Type B pancreatic cell (in vitro differentiated cells): Measurements from ENCODE around the gene SLC25A29. TPM values are rescaled to one million over a fixed set of nuclear protein-coding genes. Genes with fewer than 3 reads are reported as not detected.
"Not testable (repeated sequence)": the region's sequence is repeated elsewhere in the genome, so short reads cannot be mapped to it uniquely, and the experiment has no call there.

ENCODE experiments used
- DNase-seq: peaks from one replicate; pipeline ENCODE4 v3.0.0; 2021; ENCODE audit warnings: mixed read lengths; ENCODE audit not compliant: unreplicated experiment; ENCODE audit errors: extremely low spot score
- H3K27ac Mint-ChIP-seq: 2 replicates; pipeline ENCODE4 v1.8.0; 2021; ENCODE audit warnings: mild to moderate bottlenecking, mixed read lengths
- H3K27me3 Mint-ChIP-seq: 2 replicates; pipeline ENCODE4 v1.8.0; 2021; ENCODE audit warnings: mixed read lengths
- H3K36me3 Mint-ChIP-seq: 2 replicates; pipeline ENCODE4 v1.8.0; 2021; ENCODE audit warnings: mixed read lengths
- H3K4me1 Mint-ChIP-seq: one replicate; pipeline ENCODE4 v1.8.0; 2021; ENCODE audit warnings: mixed read lengths; ENCODE audit not compliant: unreplicated experiment
- H3K4me3 Mint-ChIP-seq: 2 replicates; pipeline ENCODE4 v1.8.0; 2021; ENCODE audit warnings: mild to moderate bottlenecking, mixed read lengths
- H3K9me3 Mint-ChIP-seq: 2 replicates; pipeline ENCODE4 v1.8.0; 2021; ENCODE audit warnings: mixed read lengths
- total RNA-seq: library from RNA; stranded (reverse); gene quantifications from 2 replicates; pipeline ENCODE4 v1.2.1, GENCODE V29; 2021; ENCODE audit warnings: low replicate concordance
- TF ChIP-seq, protein P1 (sequence below): fragments of 200-600 bp; sonication (generic); conservative IDR thresholded peaks from 2 replicates; pipeline ENCODE4 v1.5.0; 2021; ENCODE audit warnings: antibody characterized with exemption, mild to moderate bottlenecking

SLC25A29 gene
- total RNA-seq, 1 donor from 2014 or later = 101 TPM

GRCh38 chr14:100317912-100318808, 11.9 kb upstream of the SLC25A29 start:
- DNase-seq = no peak
- no peaks in the 10 kb centered on the region for H3K36me3 Mint-ChIP-seq
- TF ChIP-seq, protein P1, sequence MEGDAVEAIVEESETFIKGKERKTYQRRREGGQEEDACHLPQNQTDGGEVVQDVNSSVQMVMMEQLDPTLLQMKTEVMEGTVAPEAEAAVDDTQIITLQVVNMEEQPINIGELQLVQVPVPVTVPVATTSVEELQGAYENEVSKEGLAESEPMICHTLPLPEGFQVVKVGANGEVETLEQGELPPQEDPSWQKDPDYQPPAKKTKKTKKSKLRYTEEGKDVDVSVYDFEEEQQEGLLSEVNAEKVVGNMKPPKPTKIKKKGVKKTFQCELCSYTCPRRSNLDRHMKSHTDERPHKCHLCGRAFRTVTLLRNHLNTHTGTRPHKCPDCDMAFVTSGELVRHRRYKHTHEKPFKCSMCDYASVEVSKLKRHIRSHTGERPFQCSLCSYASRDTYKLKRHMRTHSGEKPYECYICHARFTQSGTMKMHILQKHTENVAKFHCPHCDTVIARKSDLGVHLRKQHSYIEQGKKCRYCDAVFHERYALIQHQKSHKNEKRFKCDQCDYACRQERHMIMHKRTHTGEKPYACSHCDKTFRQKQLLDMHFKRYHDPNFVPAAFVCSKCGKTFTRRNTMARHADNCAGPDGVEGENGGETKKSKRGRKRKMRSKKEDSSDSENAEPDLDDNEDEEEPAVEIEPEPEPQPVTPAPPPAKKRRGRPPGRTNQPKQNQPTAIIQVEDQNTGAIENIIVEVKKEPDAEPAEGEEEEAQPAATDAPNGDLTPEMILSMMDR = peak; percentile 81
- H3K27me3 Mint-ChIP-seq = no peaks in the 10 kb centered on the region
- no peaks in the 10 kb centered on the region for H3K4me1 Mint-ChIP-seq
- no peak overlapping the region for H3K27ac Mint-ChIP-seq
- no peaks in the 10 kb centered on the region for H3K9me3 Mint-ChIP-seq
- no peak overlapping the region for H3K4me3 Mint-ChIP-seq

GRCh38 chr14:100317389-100317788, 11.1 kb upstream of the SLC25A29 start:
- H3K4me1 Mint-ChIP-seq = peaks cover 5% of the 10 kb centered on the region
- TF ChIP-seq, protein P1 = no peak
- no peaks in the 10 kb centered on the region for H3K36me3 Mint-ChIP-seq
- H3K9me3 Mint-ChIP-seq = no peaks in the 10 kb centered on the region
- H3K27ac Mint-ChIP-seq = no peak overlapping the region
- H3K4me3 Mint-ChIP-seq = no peak overlapping the region
- no peaks in the 10 kb centered on the region for H3K27me3 Mint-ChIP-seq
- DNase-seq = no peak

DNA sequence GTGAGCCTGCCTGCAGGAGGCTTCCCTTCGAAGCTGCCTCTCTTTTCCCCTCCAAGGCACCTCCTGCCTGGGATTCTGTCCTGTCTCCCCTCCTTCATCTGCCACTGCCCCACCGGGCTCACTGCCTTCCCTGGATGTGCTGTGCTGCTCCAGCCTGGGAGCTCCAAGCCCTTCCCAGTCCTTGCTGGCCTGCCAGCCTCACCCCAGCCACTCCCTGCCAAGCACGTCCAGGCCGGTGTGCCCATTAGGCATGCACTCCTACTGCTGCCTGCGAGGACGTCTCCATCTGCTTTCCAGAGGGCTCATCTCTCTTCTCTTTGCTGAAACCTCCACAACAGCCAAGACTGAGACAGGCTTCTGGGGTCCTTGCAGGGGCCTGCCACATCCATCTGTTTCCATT, 8.5 kb upstream of the SLC25A29 start:
- no peak overlapping the region for H3K27ac Mint-ChIP-seq
- no peaks in the 10 kb centered on the region for H3K9me3 Mint-ChIP-seq
- H3K4me3 Mint-ChIP-seq = no peak overlapping the region
- TF ChIP-seq, protein P1 = no peak
- H3K4me1 Mint-ChIP-seq = peaks cover 16% of the 10 kb centered on the region
- no peak for DNase-seq
- no peaks in the 10 kb centered on the region for H3K36me3 Mint-ChIP-seq
- H3K27me3 Mint-ChIP-seq = peaks cover 5% of the 10 kb centered on the region

DNA sequence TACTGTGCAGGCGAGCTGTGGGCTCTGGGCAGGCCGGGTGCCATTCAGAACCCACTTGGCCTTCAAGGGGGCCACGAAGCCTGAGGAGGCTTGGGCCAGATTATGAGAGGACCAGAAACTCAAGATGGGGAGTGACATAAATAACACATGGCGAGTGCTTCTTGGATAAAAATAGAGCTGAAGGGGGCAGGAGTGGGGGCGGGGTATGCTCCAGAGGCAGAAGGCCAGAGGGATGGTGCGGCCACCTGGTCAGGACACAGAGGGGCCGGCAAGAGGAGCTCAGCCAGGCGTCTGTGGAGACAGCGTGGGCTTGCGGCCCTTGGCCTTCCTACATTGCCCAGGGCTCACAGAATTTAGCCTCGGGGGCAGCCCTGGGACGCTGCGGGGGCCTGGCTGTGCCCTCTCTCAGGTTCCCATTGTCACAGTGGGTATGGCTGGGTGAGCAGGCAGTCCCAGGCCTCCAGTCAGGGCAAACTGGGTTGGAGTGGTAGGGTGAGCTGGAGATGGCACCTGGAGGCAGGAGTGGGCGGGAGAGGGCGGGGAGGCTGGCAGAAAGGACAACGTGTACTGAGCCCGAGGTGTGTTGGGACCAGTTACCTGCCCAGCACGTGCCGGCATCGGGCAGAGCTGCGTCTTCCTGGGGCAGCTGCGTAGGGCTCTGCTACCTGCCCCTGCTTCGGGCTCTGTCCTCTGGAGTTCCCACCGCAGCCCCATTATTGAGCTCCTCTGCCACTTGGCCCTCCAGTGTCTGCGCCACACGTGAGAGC, 7.4 kb upstream of the SLC25A29 start:
- Mint-ChIP-seq H3K36me3 (no peaks in the 10 kb centered on the region), H3K27me3 (peaks cover 5% of the 10 kb centered on the region), H3K27ac (no peak overlapping the region), H3K9me3 (no peaks in the 10 kb centered on the region), H3K4me1 (peaks cover 26% of the 10 kb centered on the region), H3K4me3 (no peak overlapping the region)
- TF ChIP-seq, protein P1 = no peak
- no peak for DNase-seq

DNA sequence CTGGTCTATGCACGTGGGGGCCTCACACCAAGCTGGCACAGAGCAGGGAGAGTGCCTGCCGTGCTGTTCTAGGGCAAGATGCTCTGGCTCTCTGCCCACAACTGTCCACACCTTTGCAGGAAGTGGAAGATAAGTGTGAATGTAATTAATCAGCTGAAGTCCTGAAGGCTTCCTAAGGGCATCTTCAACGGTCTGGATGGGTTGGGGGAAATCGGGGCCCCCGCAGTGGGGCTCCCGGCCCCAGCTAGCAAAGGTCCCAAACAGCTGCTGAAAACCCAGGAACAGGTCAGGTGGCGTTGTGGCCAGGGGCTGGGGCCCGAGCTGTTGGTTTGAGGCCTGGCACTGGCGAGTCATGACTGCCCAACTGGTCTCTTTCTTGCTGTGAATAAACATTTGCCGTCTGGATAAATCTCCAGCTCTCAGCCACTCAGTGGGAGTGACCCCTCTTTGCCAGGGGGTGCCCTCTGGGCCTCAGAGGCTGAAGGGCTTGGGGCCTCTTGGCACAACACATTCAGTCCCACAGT, 6.7 kb upstream of the SLC25A29 start:
- Mint-ChIP-seq H3K9me3 (no peaks in the 10 kb centered on the region), H3K27me3 (peaks cover 5% of the 10 kb centered on the region), H3K4me1 (peaks cover 33% of the 10 kb centered on the region), H3K27ac (no peak overlapping the region), H3K4me3 (no peak overlapping the region), H3K36me3 (no peaks in the 10 kb centered on the region)
- no peak for DNase-seq
- TF ChIP-seq, protein P1 = no peak

- peak overlapping the region; percentile 44 for H3K4me3 Mint-ChIP-seq
- H3K27me3 Mint-ChIP-seq, H3K9me3 Mint-ChIP-seq, H3K36me3 Mint-ChIP-seq, DNase-seq: not testable (repeated sequence)
- H3K27ac Mint-ChIP-seq = peak overlapping the region; percentile 21
- H3K4me1 Mint-ChIP-seq = peaks cover 39% of the 10 kb centered on the region
These were observed 6.0 kb upstream of the SLC25A29 start for GRCh38 chr14:100312110-100312876.
